UCSD-AML1 (cell line): ENCODE data around the gene RASL11B.

Experiments used
- DNase-seq: peaks from one replicate; lab custom pipeline; 2025; ENCODE audit not compliant: unreplicated experiment; lab: John Stamatoyannopoulos, UW

RASL11B gene

DNA sequence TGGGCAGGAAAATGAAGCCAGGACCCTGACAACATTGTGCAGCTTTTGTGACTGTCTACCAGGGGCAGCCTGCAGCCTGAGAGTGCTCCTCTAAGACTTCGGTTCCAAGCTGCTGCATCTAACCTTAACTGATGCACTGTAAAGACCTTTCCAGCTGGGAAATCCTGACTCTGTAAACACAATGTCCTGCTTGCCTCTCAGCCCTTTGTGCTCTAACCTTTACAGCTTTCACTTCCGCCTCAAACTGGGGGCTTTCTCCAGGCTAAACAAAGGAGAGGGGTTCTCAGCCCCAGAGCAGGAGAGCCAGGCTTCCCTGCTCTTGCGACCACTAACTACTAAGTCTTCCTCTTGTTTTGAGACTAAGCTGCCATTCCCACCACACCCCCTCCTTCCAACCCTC lies 19.3 kb upstream of the RASL11B start:
- no peak for DNase-seq

DNA sequence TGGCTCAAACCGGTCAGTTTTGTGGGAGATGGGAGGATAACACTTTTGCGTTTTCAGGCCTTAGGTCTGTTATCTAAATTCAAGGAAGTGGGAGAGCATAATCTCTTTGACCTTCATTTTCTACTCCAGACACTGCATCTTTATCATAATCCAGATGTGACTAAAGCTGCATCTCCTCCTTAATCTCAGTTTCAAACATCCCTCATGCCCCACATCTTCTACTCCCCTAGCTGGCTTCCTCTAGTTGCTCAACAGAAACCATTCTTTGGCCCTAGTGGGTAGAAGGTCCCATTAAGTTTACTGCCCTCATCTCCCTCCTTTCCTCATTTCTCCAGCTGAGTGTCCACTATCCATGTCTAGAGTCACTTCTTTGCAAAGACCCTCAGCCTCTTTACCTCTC lies 18.8 kb upstream of the RASL11B start:
- no peak for DNase-seq

DNA sequence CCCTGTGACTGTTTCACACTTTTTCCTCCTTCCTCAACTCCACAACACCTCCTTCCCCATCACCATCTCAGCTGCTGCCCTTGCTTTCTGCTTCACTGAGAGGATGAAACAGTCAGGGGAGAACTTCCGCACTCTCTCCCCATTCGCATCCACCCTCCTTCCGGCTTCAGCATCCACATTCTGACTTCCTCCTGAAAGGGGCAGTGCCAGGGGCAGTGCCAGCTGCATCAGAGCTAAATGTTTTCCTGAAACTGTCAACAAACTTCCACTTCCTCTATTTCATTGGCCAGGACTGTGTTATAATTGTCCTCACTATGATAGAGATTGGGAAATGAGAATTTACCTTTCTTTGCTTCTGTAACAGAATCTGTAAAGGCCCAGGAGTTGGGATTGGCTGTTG lies 18.2 kb upstream of the RASL11B start:
- peak; percentile 51 for DNase-seq

DNA sequence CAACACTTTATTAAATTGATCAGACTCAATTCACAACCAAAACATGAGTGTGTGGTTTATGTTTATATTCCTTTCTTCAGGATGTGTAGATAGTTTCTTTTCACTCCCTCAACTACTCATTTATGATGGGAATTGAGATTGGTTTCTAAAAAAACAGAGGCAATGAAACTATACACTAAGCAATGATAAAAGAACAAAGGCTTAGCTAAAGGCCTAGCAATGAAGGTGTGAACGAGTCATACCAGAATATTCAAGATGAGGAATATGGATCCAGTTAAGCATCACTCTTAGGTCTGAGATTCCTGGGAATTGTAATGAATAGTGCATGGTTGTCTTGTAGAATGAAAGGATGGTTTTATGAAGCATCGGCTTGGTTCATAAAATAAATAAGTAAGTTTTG lies 17.5 kb upstream of the RASL11B start:
- DNase-seq: no peak

GRCh38 chr4:52846502-52846901 lies 15.6 kb upstream of the RASL11B start:
- DNase-seq: no peak

- DNase-seq: no peak
Observed at GRCh38 chr4:52848254-52848653, 13.9 kb upstream of the RASL11B start.

- DNase-seq: no peak
Observed at GRCh38 chr4:52850406-52851124, 11.6 kb upstream of the RASL11B start.

DNA sequence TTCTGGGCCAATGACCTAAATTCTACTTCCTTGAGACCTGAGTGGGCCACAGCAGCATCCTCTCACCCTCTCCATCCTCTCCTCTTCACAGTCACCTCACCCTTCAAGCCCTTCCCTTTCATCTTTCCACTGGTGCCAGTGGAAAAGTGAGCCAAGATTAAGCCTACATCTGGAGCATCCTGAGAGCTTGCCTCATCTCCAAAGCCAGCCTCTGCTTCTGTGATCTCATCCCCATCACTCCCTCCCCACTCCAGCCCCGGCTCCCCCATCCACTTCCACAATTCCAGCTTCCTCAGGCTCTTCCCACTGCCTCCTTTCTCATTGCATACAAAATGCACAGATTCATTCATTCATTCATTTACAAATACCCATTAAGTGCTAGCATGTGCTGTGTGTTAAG lies 10.1 kb upstream of the RASL11B start:
- DNase-seq: no peak

DNA sequence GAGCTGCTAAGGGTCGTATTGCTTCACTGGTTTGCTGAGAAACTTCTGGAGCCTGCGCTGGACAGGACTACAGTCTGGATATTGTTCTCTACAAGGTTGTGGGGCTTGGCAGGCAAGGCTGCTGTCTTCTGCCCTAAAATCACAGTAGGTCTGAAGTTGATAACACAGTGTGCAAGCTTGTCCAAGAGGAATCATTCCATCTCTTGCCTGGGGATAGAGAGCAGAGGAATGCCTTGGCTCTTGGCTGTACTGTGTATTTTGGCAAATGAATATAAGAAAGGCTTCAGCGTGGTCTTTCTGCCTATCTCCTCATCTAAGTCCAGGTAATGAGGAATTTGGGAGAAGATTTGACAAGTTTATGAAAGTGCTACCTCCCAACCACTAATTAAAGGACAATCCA lies 9.4 kb upstream of the RASL11B start:
- no peak for DNase-seq

DNA sequence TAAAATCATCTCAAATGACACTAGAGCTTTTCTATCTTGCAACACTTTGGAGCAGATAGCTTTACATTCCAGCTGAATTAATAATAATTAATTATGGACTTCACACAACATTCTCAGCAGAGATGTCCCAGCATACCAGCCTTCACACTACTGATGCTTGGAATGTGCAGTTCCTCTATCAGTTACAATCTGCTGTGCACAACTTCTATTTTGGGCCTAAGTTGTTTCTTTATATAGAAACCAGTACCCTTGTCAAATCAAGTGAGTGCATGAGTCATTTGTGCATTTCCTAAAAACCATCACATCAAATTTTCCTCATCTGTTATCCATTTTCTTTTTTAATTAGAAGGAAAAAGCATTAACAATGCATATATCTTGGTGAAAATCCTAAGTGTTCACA lies 8.8 kb upstream of the RASL11B start:
- DNase-seq: no peak

DNA sequence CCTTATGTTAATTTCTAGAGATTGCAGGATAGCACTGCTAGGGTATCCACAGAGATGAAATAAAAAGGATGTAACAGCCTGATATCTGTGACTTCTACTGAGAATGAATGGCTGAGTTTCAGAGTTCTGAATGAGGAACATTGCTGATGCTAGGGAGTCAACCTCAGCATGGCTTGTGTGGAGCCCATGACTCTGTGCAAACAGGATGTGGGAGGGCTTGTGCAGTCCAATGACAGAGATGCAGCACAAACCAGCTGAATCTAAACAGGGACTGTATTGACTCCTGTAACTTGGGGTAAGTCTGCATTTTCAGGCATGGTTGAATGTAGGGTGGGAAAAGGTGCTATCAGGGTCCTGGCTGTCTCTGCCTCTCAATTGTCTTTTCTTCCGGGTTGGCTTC lies 5.3 kb upstream of the RASL11B start:
- DNase-seq: no peak

- DNase-seq: no peak
Observed at GRCh38 chr4:52860361-52860760, 1.8 kb upstream of the RASL11B start.

- DNase-seq: no peak
Observed at GRCh38 chr4:52861171-52861823, 820 bp upstream of the RASL11B start.

DNA sequence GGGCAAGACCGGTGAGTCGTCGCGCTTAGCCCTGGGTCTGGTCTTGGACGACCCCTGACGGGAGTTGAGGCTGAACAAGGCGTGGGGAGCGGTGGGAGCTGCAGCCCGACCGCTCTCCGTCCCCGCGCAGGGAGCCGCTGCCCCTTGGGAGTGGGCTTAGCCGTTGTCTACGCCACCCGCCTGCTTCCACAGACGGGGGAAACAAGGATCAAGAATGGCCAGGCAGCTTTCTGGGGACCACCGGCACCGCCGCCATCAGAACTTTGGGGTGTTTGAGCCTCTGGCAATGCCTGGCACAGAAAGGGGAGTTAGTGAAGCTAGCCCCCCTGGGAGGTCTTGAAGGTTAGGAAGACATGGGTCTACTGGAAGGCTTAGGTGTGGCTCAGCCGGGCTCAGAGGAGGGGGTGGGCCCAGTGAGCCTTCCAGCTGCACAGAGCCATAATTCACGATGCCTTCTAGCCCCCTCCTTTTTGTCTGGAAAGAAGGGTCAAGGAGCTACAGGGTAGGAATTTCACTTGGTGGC lies 583 bp downstream of the RASL11B start:
- DNase-seq: no peak

DNA sequence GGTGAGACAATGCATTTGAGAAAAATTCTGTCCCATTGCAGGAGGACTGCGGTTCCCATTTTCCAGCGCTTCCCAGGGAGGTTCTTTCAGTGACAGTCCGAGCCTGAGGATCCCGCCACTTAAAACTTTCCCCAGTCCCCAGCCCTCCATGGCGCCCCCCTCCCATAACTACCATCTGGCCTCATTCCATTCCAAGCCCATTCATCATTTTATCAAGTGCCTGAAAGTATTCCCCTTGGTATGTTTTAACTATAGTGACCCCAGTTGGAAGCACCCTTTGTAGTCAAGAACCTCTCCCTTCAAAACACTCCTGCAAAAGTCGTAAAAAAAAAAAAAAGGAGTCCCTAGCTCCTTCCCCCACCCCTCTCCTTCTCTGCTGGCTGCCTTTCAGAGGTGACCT lies 1.2 kb downstream of the RASL11B start:
- DNase-seq: no peak

- DNase-seq: no peak
Observed at GRCh38 chr4:52864793-52865192, 2.7 kb downstream of the RASL11B start.

GRCh38 chr4:52865300-52865699 lies 3.2 kb downstream of the RASL11B start:
- DNase-seq: no peak

DNA sequence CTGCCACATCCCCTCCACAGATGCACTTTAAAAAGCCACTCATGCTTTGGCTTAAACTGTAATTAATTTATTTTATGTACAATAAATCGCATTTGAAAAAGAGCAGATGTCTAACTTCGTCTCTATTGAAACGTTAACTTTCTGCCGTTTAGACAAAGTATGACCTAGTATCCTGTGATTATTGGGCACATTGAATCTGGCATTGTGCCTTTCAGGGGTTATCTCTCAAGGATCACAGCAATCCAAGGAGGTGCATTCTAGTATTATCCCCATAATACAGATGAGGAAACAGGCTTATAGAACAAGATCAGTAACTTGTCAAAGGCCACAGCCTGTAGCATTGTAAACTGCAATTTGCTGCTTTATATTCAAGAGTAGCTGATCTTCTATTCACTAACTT lies 4.6 kb downstream of the RASL11B start:
- DNase-seq: no peak

- no peak for DNase-seq
Observed at GRCh38 chr4:52867163-52867562, 5.0 kb downstream of the RASL11B start.

- no peak for DNase-seq
Observed at GRCh38 chr4:52868133-52868532, 6.0 kb downstream of the RASL11B start.

GRCh38 chr4:52869196-52869595 lies 7.1 kb downstream of the RASL11B start:
- DNase-seq: no peak

DNA sequence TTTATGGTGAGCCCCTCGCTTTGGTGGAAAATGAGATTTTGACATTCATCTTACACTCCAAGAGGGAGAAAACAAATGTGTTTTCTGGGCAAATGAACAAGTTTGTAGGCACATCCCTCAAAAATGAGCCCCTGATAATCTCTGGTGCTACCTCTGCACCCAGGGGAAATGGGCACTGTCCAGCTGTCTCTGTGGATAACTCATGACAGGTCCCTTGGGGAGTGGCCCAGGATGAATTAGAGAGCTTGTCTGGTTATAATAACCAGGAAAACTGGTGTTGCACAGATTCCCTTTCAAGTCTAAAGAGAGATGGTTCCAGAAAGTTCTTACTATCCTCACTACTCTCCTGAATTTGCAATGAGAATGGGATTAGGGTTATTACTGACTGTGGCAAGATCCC lies 7.5 kb downstream of the RASL11B start:
- no peak for DNase-seq

DNA sequence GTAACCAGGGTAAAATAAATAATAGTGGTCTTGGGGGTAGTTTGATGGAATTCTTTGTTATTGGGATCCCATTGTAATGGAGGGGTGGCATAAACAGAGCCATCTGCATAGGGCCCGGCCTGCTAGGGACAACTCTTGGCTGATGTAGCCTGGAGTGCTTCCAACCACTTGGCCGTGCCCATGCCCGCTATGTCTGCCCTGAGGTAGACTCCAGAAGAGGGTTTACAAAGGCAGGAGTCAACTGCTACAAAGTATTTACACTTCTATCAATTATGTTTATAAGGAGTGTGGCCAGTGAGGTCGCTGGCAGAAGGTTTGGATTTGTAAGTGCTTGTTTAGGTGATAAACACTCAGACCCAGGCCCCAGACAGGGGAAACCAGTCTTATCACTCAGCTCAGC lies 8.1 kb downstream of the RASL11B start:
- no peak for DNase-seq
